GM12892 (cell line): ENCODE measurements around the gene ARID1B.

Experiments
- POLR2A ChIP-seq: IDR thresholded peaks from 2 replicates; pipeline ENCODE4 v1.6.1; 2011; ENCODE audit warnings: low read depth, low read length, control low read depth
- POLR2AphosphoS5 ChIP-seq: IDR thresholded peaks from 2 replicates; pipeline ENCODE4 v1.6.1; 2011; ENCODE audit warnings: low read depth, low read length, control low read depth
- TAF1 ChIP-seq: IDR thresholded peaks from 2 replicates; pipeline ENCODE4 v1.6.1; 2011; ENCODE audit warnings: low read depth, mild to moderate bottlenecking, control low read depth, low read length, borderline replicate concordance

GRCh38 chr6:157217894-157218370 lies 440.8 kb downstream of the ARID1B start:
- TF ChIP-seq POLR2A = no peak
- no peak for TF ChIP-seq POLR2AphosphoS5
- no peak for TF ChIP-seq TAF1
